Kidney capillary endothelial cell (primary cell): ENCODE results near the gene RGS19.
"Not testable (repeated sequence)": the region's sequence is repeated elsewhere in the genome, so short reads cannot be mapped to it uniquely, and the experiment has no call there.

Experiments used
- DNase-seq: peaks from one replicate; pipeline ENCODE4 v3.0.0-alpha.2; 2018; ENCODE audit warnings: low spot score

Gene RGS19

GRCh38 chr20:64095455-64095854, 16.1 kb upstream of the RGS19 start:
- DNase-seq: no peak

- DNase-seq: no peak
These were observed 13.7 kb upstream of the RGS19 start for GRCh38 chr20:64093013-64093503.

GRCh38 chr20:64092258-64093012, 13.1 kb upstream of the RGS19 start:
- no peak for DNase-seq

- DNase-seq: no peak
These were observed 12.5 kb upstream of the RGS19 start for GRCh38 chr20:64091770-64092169.

- DNase-seq: no peak
These were observed 12.0 kb upstream of the RGS19 start for GRCh38 chr20:64091340-64091739.

- DNase-seq: no peak
These were observed 10.8 kb upstream of the RGS19 start for GRCh38 chr20:64090165-64090564.

- not testable (repeated sequence) for DNase-seq
These were observed 9.3 kb upstream of the RGS19 start for GRCh38 chr20:64088586-64088985.

GRCh38 chr20:64087226-64087825, 8.0 kb upstream of the RGS19 start:
- DNase-seq: not testable (repeated sequence)

- no peak for DNase-seq
These were observed 7.5 kb upstream of the RGS19 start for GRCh38 chr20:64086801-64087200.

- DNase-seq: no peak
These were observed 5.4 kb upstream of the RGS19 start for GRCh38 chr20:64084685-64085152.

- no peak for DNase-seq
These were observed 4.7 kb upstream of the RGS19 start, which contains the start of gene LKAAEAR1 for GRCh38 chr20:64083804-64084684. Gene LKAAEAR1 (minus strand): TSS chr20:64084398. CDS start chr20:64084219, 179 bp downstream.

- peak; percentile 53 for DNase-seq
These were observed 4.1 kb upstream of the RGS19 start for GRCh38 chr20:64083378-64083803.

GRCh38 chr20:64082820-64083377, 3.6 kb upstream of the RGS19 start:
- DNase-seq: no peak

GRCh38 chr20:64082126-64082731, 2.9 kb upstream of the RGS19 start:
- no peak for DNase-seq

GRCh38 chr20:64081624-64081964, 2.3 kb upstream of the RGS19 start:
- DNase-seq: no peak

- no peak for DNase-seq
These were observed 1.7 kb upstream of the RGS19 start for GRCh38 chr20:64080813-64081623.

GRCh38 chr20:64080013-64080812, 895 bp upstream of the RGS19 start, which contains the start of gene OPRL1:
Gene OPRL1 (plus strand): TSS chr20:64080082. CDS start chr20:64092721, 12,639 bp downstream.
- no peak for DNase-seq

GRCh38 chr20:64078934-64079272, 415 bp downstream of the RGS19 start:
- no peak for DNase-seq

GRCh38 chr20:64077876-64078551, 1.3 kb downstream of the RGS19 start:
- no peak for DNase-seq
